ENCODE results near the gene PAGR1.

DNA sequence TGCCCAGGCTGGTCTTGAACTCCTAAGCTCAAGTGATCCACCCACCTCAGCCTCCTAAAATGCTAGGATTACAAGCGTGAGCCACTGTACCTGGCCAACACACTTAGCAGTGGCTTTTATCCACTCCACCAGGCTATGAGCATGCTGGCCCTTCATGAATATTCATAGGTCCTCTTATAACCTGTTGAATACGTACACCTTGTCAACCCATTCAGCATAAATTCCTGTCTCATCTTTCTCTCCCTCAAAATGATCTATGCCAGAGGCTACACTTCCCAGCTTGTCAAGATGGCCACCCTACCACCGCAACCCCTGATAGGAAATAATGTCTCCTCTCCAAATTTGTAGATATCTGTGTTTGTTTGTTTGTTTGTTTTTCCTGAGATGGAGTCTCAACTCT lies 48.9 kb upstream of the PAGR1 start:
- TF ChIP-seq JUN (IDR thresholded peaks at IDR 0.05; ENCODE audit: low read depth, low read length) (no peak), GABPA (IDR thresholded peaks at IDR 0.05; ENCODE audit: borderline replicate concordance, insufficient read depth, low read length) (no peak), POLR2AphosphoS5 (IDR thresholded peaks at IDR 0.05; ENCODE audit: low read depth, low read length) (no peak), HDAC2 (IDR thresholded peaks at IDR 0.05; ENCODE audit: borderline replicate concordance in 1 of 2, low read depth in 2 of 2, low read length in 2 of 2) (no peak), CTCF (IDR thresholded peaks at IDR 0.05; ENCODE audit: control extremely low read depth in 1 of 3, insufficient read depth in 1 of 3, low read depth in 1 of 3, low read length in 3 of 3) (no peak), SP1 (IDR thresholded peaks at IDR 0.05; ENCODE audit: low read depth, low read length) (no peak), RAD21 (IDR thresholded peaks at IDR 0.05 in 1 of 2, conservative IDR thresholded peaks at IDR 0.05 in 1 of 2; ENCODE audit: low read depth in 2 of 2, low read length in 2 of 2) (no peak), SRF (IDR thresholded peaks at IDR 0.05; ENCODE audit: low read depth, low read length) (no peak), TEAD4 (IDR thresholded peaks at IDR 0.05; ENCODE audit: low read depth, low read length) (no peak), SP2 (IDR thresholded peaks at IDR 0.05; ENCODE audit: low read length) (no peak)
- TF ChIP-seq, protein P1, sequence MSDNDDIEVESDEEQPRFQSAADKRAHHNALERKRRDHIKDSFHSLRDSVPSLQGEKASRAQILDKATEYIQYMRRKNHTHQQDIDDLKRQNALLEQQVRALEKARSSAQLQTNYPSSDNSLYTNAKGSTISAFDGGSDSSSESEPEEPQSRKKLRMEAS (IDR thresholded peaks at IDR 0.05): no peak
